Measurements from ENCODE around the gene HOXD13.

HOXD13 gene

DNA sequence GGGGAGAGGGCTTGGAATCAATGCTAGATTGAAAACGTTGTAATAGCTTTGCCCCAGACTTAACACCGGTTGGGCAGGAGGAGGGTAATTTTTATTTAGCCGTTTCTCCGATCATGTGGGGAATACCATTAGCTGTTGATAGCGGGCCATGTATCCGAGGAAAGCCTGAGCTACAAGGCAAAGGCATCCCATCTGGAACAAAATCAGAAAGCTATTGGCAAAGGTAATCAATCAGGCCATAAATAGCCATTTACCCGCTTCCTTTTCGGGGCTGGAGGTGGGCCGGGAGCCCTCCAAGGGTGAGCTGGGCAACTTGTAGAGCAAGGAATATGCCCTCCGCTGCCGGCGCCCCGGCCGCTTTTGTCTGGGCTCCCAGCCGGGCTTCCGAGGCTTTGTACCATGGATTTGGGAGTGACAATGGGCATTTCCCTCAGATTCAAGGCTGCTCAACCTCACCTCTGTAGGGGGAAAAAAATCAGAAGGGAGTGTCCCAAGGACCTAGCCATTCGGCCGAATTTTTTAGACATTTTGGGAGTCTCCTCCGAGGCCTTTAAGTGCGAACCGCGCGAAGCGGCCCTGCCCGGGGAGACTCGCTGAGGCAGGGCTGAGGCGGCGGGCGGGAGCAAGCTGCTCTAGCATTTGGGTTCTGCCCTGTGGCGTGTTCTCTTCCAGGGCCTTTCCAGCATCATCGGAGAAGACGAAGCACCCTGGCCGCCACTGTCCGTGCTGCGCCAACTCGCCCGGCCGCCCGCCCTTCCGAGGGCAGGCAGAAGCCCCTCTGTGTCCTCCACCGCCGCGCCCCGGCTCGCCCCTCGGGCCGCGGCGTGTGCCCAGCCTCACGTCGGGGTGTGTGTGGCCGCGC lies 28.9 kb downstream of the HOXD13 start:
- peak; percentile 15 for DNase-seq

DNA sequence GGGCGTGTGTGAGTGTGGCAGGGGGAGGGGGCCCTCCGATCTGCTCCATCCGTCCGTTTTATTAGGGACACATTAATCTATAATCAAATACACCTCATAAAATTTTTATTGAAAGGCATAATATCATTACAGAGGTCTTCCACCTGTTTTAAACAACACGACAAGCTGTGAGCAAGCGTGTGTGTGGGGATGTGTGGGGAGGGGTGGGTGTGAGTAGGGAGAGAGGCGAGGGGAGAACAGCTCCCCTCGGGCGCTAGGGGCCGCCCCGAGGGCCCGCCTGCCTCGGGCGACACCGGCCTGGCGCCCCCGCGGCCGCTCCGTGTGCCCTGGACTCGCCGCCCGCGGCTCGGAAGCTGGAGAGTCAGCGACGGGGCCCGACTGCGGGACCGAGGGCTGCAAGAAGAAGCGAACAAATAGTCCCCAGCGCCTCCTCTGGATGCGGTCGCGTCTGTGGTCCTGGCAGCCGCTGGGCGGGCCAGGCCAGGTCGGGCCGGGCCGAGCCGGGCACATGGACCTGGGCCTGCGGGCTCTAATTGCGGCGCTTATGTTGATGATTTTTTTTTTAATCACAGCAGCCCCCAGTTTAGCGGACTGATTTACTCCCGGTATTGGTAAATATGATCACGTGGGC lies 29.6 kb downstream of the HOXD13 start:
- peak; percentile 49 for DNase-seq

DNA sequence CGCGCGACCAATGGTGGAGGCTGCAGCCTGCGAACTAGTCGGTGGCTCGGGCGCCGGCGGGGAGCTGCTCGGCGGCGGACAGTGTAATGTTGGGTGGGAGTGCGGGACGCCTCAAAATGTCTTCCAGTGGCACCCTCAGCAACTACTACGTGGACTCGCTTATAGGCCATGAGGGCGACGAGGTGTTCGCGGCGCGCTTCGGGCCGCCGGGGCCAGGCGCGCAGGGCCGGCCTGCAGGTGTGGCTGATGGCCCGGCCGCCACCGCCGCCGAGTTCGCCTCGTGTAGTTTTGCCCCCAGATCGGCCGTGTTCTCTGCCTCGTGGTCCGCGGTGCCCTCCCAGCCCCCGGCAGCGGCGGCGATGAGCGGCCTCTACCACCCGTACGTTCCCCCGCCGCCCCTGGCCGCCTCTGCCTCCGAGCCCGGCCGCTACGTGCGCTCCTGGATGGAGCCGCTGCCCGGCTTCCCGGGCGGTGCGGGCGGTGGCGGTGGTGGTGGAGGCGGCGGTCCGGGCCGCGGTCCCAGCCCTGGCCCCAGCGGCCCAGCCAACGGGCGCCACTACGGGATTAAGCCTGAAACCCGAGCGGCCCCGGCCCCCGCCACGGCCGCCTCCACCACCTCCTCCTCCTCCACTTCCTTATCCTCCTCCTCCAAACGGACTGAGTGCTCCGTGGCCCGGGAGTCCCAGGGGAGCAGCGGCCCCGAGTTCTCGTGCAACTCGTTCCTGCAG lies 30.3 kb downstream of the HOXD13 start, which contains the start of gene HOXD9:
Gene HOXD9, plus strand, starts transcription at position 37 of the 728 bp plus-strand sequence. Its CDS starts 50 bp downstream, at position 87.
- DNase-seq: no peak

DNA sequence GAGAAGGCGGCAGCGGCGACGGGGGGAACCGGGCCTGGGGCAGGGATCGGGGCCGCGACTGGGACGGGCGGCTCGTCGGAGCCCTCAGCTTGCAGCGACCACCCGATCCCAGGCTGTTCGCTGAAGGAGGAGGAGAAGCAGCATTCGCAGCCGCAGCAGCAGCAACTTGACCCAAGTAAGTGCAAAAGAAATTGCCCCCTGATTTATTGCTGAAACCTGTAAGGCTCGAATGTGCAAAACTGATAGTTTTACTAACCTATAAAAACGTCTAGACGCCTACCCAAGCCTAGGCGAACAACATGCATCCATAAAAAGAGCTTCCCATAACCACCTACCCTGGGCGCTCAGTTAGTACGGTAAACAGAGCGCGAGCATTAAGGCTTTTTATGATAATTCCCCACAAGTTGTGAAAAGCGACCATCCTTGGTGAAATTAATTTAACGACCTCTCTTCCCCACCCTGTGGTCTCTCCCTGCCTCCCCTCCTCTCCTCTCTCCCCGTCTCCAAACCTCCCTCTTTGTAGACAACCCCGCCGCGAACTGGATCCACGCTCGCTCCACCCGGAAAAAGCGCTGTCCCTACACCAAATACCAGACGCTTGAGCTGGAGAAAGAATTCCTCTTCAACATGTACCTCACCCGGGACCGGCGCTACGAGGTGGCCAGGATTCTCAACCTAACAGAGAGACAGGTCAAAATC lies 31.0 kb downstream of the HOXD13 start:
- DNase-seq: peak; percentile 46

DNA sequence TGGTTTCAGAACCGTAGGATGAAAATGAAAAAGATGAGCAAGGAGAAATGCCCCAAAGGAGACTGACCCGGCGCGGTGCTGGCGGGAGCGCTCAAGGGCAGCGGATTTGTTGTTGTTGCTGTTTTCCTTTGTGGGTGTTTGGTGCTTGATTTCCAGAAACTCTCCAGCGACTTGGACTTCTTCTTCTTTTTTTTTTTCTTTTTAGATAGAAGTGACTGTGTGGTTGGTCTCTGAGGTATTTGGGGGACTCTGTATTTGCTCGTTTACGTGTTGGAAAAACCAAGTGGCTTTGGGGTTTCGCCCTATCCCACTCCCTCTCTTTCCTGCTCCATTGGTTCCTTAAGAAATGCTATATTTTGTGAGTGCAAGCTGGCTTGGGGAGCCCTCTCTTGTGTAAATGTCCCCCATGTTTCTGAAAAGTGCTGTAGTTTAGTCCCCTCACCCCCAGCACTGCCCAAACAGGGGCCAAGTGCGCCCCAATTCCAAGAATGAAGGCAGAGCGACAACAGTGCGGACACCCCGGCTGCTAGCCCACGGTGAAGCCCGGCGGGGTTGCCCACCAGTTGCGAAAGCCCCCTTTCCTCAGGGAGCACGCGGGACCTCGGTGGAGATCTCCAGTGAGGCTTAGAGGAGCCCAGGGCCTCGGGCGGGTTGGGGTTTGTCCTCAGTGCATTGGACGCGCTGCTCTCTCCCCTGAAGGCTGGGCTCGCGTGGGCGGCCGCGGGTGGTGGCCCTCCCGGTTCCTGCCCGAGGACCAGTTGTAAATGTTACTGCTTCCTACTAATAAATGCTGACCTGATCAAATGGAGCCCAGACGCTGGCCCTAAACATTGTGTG lies 31.8 kb downstream of the HOXD13 start:
- no peak for DNase-seq

DNA sequence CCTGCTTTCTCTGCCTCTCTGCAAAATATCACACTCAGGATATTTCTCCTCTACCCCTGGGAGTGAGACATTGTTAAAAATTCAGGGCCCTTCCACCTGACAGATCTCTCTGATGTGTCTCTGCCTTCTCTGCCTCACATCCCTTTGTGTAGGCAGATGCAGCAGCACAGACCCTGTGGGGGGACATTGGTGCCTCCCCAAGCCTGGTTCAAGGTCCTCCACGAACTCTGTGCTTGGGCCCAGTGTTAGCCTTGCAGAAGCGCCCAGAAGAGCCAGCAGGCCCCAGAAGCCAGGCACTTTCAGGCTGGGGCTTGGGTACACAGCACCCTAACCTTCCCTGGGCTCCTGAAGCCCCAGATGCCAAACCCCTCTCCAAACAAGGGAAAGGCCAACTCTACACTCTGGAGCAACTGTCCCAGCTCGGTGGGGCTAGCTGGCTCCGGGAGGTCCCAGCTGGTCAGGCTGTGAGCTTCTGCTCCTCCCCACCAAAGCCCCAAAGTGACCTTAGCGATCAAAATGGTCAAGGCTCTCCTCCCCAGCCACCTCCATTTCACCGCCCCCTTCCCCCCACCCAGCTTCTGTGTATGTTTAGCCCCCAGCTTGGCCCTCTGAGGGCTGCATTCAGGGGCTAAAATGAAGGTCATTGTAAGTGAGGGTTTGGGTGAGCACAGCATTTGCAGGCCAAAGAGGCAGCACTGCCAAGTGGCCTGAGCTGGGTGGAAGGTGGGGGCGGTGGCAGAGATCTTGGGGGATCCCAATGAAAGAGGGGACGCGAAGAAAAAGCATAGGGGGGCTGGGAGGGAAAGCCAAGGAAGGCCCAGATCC lies 32.6 kb downstream of the HOXD13 start:
- no peak for DNase-seq

DNA sequence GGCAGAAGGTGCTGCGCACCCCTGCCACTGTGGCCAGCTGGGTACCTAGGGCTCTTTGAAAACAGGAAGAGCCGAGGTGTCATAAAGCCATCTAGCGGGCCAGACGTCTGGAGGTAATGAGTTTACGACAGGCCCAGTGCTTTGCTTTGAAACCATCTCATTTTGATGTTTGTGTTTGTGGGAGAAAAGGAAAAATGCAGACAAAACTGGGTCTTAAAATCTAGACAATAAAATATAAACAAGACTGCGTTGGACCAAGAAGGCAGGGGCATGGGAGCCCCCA lies 33.2 kb downstream of the HOXD13 start:
- no peak for DNase-seq

DNA sequence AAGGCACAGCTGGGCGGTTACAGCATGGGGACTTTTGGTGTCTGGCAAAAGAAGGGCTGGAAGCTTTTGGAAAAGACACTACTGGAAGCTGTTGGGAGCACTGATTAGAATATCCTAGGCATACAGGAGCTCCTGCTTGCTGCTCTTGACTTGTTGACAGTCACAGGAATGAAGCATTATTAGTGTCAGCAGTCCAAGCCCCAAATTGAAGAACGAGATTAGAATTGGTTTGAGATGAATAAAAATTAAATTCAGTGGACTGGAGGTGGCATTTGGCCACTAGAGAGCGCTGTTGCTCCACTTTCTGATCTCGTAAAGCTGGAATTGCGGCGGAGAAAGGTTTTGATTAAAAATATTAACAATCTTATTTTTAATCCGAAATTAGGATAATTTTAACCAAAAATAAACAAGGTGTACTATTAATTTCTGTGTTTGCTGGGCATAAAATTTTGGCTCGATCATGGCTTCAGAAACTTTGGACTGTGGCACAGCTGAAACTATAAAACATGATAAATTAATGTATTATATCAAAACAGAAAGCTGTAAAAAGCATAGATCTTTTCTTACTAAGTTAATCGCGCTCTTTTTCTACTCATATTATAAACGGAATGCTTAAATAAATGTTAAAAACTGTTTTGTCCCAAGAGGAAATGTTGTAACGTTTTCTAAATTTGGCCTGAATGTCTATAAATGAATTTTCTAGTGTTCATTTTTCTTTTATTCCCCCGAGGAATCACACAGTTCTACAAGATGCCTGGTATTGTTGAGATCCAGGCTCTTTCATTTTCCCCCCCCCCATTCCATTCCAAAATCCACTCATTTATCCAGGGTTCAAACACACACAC lies 34.6 kb downstream of the HOXD13 start:
- DNase-seq: peak; percentile 74

DNA sequence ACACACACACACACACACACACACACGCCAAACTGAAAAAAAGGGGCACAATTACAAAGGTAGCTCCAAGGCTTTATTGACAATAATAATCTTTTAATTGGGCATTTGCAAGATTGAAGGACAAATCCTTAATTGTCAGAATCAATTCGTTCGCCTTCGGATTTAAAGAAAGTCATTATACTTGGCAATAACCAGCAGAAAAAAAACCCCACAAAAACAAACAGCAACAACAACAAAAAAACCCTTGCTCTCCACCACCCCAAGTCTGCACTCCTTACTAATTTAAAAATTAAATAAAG lies 35.2 kb downstream of the HOXD13 start:
- peak; percentile 75 for DNase-seq

DNA sequence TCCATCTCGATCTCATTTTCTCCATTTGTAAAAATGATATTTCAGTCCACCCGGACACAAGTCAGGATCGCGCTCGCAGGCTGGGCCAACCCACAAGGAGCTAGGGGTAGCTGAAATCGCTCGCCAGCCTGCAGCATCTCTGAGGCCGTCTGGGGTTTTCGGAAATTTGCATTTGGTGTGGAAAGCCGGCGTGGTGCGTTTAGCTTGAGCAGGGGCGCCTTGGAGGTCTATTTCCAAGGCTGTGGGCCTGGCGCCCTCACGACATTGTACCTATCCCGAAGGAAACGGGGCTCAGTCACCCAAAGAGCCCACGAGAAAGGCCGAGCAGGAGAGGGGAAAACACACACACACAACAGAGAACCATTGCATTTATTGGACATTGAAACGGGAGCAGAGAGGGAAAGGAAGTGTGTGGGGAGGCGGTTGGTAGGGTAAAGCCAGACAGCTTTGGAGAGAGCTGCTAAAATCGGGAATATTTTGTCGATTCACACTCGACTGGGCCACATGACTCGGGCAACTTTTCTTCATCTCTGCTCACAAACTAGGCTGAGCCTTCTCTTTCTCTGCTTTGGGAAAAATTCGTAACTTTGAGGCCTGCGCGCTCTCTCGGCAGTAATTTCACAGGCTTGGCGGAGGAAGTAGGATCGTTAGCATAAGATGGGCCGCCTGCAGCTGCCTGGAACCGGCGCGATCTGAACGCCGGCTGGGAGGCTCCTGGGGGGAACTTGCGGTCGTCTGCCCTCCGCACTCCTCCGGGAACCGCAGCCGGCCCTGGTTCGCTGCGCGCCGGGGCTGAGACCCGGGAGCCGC lies 35.9 kb downstream of the HOXD13 start:
- DNase-seq: peak; percentile 79

DNA sequence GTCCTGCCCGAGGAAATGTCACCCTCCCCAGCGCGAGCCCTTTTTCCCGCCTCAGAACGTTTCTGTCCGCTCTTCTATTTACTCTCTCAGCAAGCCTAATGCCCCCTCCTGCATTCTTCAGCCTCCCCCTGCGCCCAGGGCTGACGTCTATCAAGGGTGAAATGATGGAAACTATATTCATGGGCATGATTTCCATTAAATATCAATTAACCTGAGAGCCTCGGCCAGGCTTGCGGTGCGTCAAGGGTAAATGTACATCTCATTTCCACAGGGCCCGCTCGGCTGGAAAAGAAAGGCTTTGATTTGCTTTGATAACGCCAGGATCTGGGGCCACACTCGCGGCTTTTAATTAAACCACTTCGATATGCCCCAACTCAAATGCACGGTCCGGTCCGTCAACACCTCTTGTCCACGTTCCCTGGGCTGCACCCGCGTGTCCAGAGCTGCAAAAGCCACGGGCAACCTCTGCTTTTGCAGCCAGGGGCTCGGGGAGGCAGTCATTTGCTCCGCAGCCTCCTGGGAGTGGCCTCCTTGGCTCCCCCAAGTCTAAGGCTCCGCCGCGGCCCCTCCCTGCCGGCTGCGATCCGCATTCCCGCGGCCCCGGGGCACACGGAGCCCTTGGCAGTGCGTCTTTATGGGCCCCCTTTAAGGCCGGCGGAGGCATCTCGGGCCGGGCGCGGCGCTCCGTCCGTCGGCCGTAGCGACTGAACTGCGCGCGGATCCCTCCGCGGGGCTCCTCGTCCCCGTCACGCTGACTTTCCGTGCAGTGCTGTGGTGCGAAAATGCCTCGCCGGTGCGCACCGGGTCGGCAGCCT lies 36.7 kb downstream of the HOXD13 start, which contains the start of gene HOXD8:
Gene HOXD8, plus strand, starts transcription at position 724 of the 815 bp plus-strand sequence. CDS start 662 bp downstream, outside the sequence.
- peak; percentile 80 for DNase-seq

DNA sequence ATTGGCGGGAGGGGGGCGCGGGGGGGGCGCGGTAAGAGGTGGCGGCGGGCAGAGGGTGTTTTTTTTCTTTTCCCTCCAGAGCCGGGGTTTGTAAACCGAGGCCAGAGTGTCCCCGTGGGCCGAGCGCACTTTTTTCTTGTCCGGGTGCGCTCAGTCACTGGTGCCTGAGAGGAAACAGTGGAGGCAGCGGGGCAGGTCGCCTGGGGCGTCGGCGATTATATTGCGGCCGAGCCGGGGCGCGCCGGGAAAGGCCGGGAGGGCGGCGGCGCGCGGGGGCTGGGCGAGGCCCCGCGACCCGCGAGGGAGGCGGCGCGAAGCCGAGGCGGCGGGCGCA lies 37.3 kb downstream of the HOXD13 start:
- no peak for DNase-seq

DNA sequence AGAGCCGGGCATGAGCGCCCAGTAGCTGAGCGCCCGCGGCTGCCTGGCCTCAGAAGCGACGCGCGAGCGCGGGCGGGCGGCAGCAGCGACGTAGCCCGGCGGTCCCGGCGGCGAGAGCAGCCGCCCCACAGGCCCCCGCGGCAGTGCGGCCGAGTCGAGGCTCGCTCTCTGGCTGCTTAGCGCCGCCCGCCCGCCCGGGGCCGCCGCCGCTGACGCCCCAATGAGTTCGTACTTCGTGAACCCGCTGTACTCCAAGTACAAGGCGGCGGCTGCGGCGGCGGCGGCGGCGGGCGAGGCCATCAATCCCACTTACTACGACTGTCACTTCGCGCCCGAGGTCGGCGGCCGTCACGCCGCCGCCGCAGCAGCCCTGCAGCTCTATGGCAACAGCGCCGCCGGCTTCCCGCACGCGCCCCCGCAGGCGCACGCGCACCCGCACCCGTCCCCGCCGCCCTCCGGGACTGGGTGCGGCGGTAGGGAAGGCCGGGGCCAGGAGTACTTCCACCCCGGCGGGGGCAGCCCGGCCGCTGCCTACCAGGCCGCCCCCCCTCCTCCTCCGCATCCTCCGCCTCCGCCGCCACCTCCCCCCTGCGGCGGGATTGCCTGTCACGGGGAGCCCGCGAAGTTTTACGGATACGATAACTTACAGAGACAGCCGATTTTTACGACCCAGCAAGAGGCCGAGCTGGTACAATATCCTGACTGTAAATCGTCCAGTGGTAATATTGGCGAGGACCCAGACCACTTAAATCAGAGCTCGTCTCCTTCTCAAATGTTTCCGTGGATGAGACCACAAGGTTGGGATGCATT lies 37.8 kb downstream of the HOXD13 start:
- DNase-seq: peak; percentile 54

DNA sequence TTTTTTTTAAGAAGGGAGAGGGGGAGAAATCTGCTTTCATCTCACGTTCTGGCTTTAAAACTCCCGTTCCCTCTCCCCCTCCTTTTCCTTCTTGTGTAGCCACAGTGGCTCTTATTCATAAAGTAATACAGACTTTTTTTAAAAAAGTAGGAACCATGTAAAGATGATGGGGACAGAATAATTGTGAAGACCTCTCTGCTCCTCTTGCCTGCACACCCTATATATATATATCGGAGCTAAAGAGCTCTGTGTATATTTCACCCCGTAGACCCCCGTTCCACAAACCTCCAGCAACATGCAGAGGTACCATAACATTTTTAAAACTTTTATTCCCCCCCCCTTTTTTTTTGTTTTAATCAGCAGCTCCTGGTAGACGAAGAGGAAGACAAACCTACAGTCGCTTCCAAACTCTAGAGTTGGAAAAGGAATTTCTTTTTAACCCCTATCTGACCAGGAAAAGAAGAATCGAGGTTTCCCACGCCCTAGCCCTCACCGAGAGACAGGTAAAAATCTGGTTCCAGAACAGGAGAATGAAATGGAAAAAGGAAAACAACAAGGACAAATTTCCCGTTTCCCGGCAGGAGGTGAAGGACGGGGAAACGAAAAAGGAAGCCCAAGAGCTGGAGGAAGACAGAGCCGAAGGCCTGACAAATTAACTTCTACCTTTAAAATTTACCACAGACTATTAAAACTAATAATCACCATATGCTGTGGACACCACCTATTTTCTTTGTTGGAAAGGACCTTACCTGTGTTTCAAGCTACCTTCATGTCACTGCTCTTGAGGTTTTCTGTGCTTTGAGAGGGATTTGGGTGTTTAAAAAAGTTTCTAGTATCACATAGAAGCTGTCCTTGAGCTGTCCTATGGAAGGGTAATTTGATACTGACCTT lies 38.7 kb downstream of the HOXD13 start:
- DNase-seq: peak; percentile 31

DNA sequence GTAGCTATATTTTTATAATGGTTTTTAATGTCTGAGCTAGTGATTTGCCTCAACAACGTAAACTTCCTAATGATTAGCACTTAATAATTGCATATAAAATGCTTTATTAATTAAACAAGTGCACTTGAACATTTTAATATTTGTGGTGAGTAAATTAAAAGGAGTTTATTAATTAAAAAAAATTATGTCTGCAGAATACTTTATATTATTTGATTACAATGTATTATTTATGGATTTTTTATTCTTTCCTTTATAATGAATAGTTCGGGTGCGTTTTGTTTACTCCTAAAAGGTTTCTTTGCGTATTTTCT lies 39.3 kb downstream of the HOXD13 start:
- DNase-seq: no peak

DNA sequence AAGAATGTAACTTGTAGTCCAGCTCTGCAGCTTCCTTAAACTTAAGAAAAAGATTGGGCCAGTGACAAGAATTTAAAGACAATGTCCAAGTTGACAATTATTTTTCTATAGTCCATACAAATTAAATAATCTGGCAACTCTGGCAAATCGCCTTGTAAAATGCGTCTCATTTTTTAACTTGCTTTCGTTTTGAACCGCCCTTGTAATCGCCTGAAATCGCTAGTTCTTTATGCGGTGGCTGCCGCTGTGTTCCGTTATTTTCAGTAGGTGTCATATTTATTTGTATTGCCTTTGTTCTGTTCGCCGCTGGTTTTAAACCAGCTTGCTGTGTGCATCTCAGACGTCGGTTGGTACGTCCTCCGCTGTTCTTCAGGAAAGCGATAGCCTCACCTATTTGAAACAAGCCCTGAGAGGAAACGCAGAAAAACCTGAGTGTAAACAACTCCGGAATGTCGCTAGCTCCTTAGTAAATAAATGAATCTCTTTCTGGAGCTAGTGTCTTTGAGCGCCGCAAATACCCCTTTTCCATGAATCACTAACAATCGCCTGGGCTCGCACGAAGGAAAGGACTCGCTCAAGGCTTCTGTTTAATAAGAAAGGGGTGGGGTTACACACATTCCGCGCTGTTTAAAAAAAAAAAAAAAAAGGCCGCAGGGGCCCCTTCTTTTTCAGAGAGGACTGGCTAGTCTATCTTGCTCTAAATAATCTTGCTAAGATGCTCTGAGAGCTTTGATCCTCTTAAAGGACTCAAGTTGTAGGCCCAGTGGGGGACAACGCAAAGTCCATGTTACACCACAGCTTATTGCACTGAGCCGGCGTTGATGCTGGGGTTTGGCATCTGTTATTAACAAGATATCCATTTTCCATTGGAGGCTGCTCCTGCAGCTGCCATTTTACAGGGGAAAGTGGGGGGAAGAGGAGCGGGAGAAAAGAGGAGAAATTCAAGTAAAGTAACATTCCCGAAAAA lies 40.0 kb downstream of the HOXD13 start:
- peak; percentile 41 for DNase-seq

All from DMS79 treated with DMSO at 0.1 percent for 48 hours (cell line).